ENCODE data around the gene PFKFB2.

Gene PFKFB2

DNA sequence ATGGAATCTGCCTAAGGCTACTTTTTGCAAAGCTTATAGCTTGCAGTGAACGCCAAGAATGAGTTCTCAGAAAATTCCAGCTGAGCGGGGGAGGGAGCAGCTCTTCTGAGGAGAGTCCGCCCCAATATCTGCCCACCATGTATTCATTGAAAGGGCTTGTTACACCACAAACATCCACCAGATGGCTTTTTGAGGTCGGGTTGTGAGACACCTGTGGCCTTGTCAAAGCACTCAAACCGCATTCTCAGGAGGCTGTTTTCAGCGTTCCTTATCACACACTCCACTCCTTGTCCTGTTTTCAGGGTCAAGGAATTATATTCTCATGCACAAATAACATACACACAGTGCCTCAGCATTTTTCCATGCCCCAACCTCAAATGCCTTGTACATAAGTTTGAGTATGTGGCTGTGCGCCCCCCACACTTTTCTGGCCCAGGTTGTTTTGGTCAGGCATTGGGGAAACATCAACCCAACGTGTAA is 31.7 kb downstream of the PFKFB2 start:
- Histone ChIP-seq H3K9me3 (ENCODE audit: control insufficient read depth, low read depth, low read length) (no peaks in the 10 kb centered on the region), H3K27ac (ENCODE audit: low read length) (no peak overlapping the region), H3K4me3 (ENCODE audit: low read length) (no peak overlapping the region), H3K27me3 (ENCODE audit: control insufficient read depth, insufficient read depth, low read length) (no peaks in the 10 kb centered on the region), H3K36me3 (ENCODE audit: control insufficient read depth, low read depth, low read length) (no peaks in the 10 kb centered on the region), H3K4me1 (ENCODE audit: control insufficient read depth, low read depth, low read length) (no peaks in the 10 kb centered on the region), H3K9ac (ENCODE audit: low read length) (no peak overlapping the region)

DNA sequence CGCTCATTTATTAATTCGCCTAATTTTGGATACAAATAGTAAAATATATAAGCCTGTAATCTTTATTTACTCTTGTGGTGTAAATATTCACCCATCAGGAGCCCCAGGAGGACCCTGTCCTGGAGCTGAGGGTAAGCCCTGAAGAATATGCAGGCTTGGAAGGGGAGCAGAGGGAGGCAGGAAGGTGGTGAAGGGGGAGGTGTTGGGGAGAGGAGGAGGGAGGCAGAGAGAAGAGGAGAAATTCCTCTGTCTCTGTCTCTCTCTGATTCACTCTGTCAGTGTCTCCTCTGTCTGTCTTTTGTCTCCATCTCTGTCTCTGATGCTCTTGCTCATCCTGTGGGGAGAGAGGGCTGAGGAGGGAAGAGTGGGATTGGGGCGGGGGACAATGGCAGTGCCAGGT is 32.8 kb downstream of the PFKFB2 start:
- Histone ChIP-seq H3K27ac (ENCODE audit: low read length) (no peak overlapping the region), H3K9me3 (ENCODE audit: control insufficient read depth, low read depth, low read length) (no peaks in the 10 kb centered on the region), H3K36me3 (ENCODE audit: control insufficient read depth, low read depth, low read length) (no peaks in the 10 kb centered on the region), H3K4me3 (ENCODE audit: low read length) (no peak overlapping the region), H3K4me1 (ENCODE audit: control insufficient read depth, low read depth, low read length) (no peaks in the 10 kb centered on the region), H3K27me3 (ENCODE audit: control insufficient read depth, insufficient read depth, low read length) (no peaks in the 10 kb centered on the region), H3K9ac (ENCODE audit: low read length) (no peak overlapping the region)

DNA sequence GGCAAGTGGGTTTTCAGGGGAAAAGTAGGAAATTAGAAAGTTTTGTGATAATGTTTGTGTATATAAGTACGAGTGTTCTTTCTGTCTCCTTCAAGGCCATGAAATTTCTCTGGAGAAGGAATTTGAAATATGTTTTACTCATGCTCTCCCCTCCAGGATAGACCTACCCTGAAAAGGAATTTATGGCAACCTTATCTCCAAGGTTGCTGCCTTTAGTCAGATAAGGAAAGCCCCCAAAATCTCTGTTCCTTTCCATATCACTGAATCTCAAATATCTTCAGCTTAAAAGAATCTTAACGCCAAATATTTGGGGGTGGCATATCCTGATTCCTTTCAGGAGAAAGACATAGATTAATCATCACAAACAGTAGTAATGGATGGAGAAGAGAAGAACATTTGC is 35.1 kb downstream of the PFKFB2 start:
- H3K9me3 ChIP-seq (ENCODE audit: control insufficient read depth, low read depth, low read length), result no peaks in the 10 kb centered on the region
- no peaks in the 10 kb centered on the region for H3K27me3 ChIP-seq (ENCODE audit: control insufficient read depth, insufficient read depth, low read length)
- H3K27ac ChIP-seq (ENCODE audit: low read length), result no peak overlapping the region
- no peak overlapping the region for H3K4me3 ChIP-seq (ENCODE audit: low read length)
- no peaks in the 10 kb centered on the region for H3K36me3 ChIP-seq (ENCODE audit: control insufficient read depth, low read depth, low read length)
- no peak overlapping the region for H3K9ac ChIP-seq (ENCODE audit: low read length)
- H3K4me1 ChIP-seq (ENCODE audit: control insufficient read depth, low read depth, low read length), result no peaks in the 10 kb centered on the region

DNA sequence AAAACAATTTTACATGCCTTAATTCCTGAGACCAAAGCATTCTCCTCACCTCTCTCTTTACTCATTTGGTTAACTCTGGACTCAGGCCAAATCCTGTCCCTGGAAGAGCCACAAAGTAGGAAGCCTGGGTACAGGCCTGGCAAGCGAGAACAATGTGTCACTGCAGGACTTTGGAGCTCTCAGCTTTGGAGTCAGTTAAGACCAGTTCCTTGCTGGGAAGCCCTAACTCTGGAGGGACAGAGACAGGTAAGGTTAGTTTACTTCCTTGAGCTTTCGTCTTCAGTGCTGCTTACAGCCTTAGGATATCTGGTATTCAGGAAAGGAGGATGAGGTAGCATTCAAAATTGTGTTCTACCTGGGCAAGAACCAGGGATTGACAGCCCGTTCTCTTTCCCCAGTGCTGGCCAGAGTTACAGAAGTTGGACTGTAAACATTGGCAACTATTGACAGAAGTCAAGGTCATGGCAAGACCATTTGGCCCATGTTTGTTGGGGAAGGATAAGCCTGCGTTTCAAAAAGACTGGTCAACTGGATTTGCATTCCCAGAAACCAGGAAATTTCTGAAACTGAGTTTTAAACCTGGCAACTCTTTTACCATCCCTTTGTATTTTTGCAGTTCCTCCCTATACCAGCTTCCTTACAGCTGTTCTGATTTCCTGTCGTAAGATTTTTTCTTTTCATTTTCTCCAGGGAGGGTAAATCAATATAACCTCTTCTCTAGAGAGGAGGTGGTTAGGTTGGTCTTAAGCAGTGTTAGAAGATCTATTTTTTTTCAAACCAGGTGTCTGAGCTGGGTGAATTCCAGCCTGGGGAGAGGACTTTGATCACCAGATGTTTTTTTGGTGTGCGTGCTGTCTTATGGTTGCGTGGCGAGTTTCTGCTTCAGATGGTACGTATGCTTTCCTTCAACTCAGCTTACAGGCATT is 35.9 kb downstream of the PFKFB2 start, which contains the start of gene C4BPB:
TSS of gene C4BPB (plus strand) at position 160 of the 926 bp plus-strand sequence. CDS start at position 832, 672 bp downstream.
- Histone ChIP-seq H3K27ac (ENCODE audit: low read length) (no peak within 1 kb of the TSS), H3K4me3 (ENCODE audit: low read length) (no peak within 1 kb of the TSS), H3K9ac (ENCODE audit: low read length) (no peak within 1 kb of the TSS)

DNA sequence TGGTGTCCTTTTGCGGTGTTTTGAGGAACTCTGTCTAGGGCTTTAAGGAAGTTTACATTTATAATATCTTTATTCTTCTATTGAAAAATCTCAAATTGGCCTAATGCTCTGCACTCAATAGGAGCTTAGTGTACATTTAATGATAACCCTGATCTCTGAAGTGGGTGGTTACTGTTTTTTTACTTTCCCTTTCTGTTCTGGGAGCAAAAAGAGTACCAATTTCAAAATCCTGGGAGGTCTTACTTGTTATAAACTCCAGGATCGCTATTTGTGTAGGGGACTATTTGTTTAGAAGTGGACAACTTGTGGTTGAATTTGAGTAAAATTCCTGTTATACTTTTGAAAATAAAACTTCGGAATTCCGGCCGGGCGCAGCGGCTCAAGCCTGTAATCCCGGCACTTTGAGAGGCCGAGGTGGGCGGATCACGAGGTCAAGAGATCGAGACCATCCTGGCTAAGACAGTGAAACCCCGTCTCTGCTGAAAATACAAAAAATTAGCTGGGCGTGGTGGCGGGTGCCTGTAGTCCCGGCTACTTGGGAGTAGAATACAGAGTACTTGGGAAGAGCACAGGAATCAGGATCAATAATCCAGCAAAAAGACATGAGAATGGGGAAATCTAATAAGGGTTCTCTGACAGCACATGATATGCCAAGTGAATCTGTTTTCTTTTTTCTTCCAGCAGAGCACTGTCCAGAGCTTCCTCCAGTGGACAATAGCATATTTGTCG is 36.7 kb downstream of the PFKFB2 start:
- Histone ChIP-seq H3K27me3 (ENCODE audit: control insufficient read depth, insufficient read depth, low read length) (no peaks in the 10 kb centered on the region), H3K27ac (ENCODE audit: low read length) (no peak overlapping the region), H3K4me3 (ENCODE audit: low read length) (no peak overlapping the region), H3K4me1 (ENCODE audit: control insufficient read depth, low read depth, low read length) (no peaks in the 10 kb centered on the region), H3K9me3 (ENCODE audit: control insufficient read depth, low read depth, low read length) (no peaks in the 10 kb centered on the region), H3K36me3 (ENCODE audit: control insufficient read depth, low read depth, low read length) (no peaks in the 10 kb centered on the region), H3K9ac (ENCODE audit: low read length) (no peak overlapping the region)

More for the DNA sequence above, 35.9 kb downstream of the PFKFB2 start, which contains the start of gene C4BPB:
- no peaks in the 10 kb centered on the region for H3K36me3 ChIP-seq (ENCODE audit: control insufficient read depth, low read depth, low read length)
- no peaks in the 10 kb centered on the region for H3K4me1 ChIP-seq (ENCODE audit: control insufficient read depth, low read depth, low read length)
- no peaks in the 10 kb centered on the region for H3K27me3 ChIP-seq (ENCODE audit: control insufficient read depth, insufficient read depth, low read length)
- no peaks in the 10 kb centered on the region for H3K9me3 ChIP-seq (ENCODE audit: control insufficient read depth, low read depth, low read length)

DNA sequence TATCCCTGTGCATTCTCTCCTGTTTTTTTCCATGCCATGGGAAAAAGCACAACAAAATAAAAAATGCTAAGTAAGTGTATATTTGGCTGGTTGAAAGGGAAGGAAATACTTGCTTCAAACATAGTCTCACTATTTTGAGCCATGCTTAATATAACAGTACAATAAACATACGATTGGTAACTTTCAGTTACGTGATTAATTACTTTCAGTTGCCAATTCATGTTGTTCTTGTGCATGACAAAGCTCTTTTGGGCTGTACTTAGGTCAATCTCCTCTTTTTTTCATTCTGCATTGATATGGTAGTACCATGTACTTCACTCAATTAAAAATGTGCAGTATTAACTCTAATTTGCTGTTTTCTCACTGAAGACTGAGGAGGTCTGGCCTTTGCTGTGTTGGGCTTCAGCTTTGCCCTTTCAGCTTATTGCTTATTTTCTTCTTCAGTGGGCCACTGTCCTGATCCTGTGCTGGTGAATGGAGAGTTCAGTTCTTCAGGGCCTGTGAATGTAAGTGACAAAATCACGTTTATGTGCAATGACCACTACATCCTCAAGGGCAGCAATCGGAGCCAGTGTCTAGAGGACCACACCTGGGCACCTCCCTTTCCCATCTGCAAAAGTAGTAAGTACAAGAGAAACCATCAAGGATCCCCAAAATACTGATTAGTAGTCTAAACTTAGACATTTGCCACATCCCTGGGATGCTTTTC is 38.3 kb downstream of the PFKFB2 start:
- Histone ChIP-seq H3K9ac (ENCODE audit: low read length) (no peak overlapping the region), H3K27me3 (ENCODE audit: control insufficient read depth, insufficient read depth, low read length) (no peaks in the 10 kb centered on the region), H3K4me3 (ENCODE audit: low read length) (no peak overlapping the region), H3K9me3 (ENCODE audit: control insufficient read depth, low read depth, low read length) (no peaks in the 10 kb centered on the region), H3K4me1 (ENCODE audit: control insufficient read depth, low read depth, low read length) (no peaks in the 10 kb centered on the region), H3K27ac (ENCODE audit: low read length) (no peak overlapping the region), H3K36me3 (ENCODE audit: control insufficient read depth, low read depth, low read length) (no peaks in the 10 kb centered on the region)

DNA sequence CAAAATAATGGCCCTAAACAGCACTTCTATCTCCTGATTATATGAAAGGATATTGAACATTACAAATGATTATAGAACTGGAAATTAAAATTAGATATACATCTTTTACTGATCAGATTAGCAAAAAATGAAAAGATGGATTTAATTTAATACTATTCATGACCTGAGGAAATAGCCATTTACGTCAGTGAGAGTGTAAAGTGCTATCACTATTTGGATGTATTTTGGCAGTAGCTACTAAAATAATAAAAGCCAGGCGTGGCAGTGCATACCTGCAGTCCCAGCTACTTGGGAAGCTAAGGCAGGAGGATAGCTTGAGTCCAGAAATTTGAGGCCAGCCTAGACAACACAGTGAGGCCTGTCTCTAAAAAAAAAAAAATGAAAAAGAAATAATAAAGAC is 40.9 kb downstream of the PFKFB2 start:
- H3K27me3 ChIP-seq (ENCODE audit: control insufficient read depth, insufficient read depth, low read length), result no peaks in the 10 kb centered on the region
- H3K4me3 ChIP-seq (ENCODE audit: low read length), result no peak overlapping the region
- H3K9ac ChIP-seq (ENCODE audit: low read length), result no peak overlapping the region
- H3K36me3 ChIP-seq (ENCODE audit: control insufficient read depth, low read depth, low read length), result no peaks in the 10 kb centered on the region
- no peaks in the 10 kb centered on the region for H3K4me1 ChIP-seq (ENCODE audit: control insufficient read depth, low read depth, low read length)
- H3K9me3 ChIP-seq (ENCODE audit: control insufficient read depth, low read depth, low read length), result no peaks in the 10 kb centered on the region
- H3K27ac ChIP-seq (ENCODE audit: low read length), result no peak overlapping the region

DNA sequence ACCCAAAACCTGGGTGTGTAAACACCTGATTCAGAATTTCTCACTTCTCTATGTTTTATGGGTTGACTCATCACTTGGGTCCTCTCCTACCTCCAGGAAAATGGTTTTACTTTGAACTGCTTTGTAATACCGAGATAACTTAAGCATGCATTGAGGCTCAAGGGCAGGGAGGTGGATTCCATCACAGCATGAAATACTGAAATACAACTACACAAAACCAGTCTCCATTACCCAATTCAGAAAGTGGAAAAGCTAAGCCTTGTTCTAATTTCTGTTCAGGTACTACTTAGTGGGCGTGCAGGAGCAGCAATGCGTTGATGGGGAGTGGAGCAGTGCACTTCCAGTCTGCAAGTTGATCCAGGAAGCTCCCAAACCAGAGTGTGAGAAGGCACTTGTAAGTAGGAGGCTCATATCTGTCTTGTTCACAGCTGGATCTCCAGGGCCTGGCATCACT is 44.8 kb downstream of the PFKFB2 start:
- no peaks in the 10 kb centered on the region for H3K9me3 ChIP-seq (ENCODE audit: control insufficient read depth, low read depth, low read length)
- no peaks in the 10 kb centered on the region for H3K27me3 ChIP-seq (ENCODE audit: control insufficient read depth, insufficient read depth, low read length)
- H3K27ac ChIP-seq (ENCODE audit: low read length), result no peak overlapping the region
- H3K4me3 ChIP-seq (ENCODE audit: low read length), result no peak overlapping the region
- H3K36me3 ChIP-seq (ENCODE audit: control insufficient read depth, low read depth, low read length), result no peaks in the 10 kb centered on the region
- H3K4me1 ChIP-seq (ENCODE audit: control insufficient read depth, low read depth, low read length), result no peaks in the 10 kb centered on the region
- H3K9ac ChIP-seq (ENCODE audit: low read length), result no peak overlapping the region

DNA sequence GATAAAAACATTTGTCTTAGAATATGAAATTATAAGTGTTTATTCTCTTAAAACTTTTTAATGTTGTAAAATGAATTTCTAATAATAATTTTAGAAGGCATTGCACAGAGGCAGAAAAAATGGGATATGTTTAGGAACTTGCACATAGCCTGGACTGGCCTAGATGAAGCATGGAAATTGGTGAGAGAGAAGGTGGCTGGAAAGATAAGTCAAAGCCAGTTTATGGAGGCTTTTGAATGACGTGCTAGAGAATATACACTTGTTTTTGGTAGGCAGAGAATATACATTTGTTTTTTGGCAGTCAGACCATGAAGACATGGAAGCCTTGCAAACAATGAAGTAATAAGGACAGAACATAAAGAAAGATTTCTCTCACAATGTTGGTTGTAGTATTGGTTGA is 48.6 kb downstream of the PFKFB2 start:
- H3K9me3 ChIP-seq (ENCODE audit: control insufficient read depth, low read depth, low read length), result no peaks in the 10 kb centered on the region
- no peak overlapping the region for H3K27ac ChIP-seq (ENCODE audit: low read length)
- no peaks in the 10 kb centered on the region for H3K36me3 ChIP-seq (ENCODE audit: control insufficient read depth, low read depth, low read length)
- H3K27me3 ChIP-seq (ENCODE audit: control insufficient read depth, insufficient read depth, low read length), result no peaks in the 10 kb centered on the region
- no peak overlapping the region for H3K9ac ChIP-seq (ENCODE audit: low read length)
- peaks cover 2% of the 10 kb centered on the region for H3K4me1 ChIP-seq (ENCODE audit: control insufficient read depth, low read depth, low read length)
- no peak overlapping the region for H3K4me3 ChIP-seq (ENCODE audit: low read length)

DNA sequence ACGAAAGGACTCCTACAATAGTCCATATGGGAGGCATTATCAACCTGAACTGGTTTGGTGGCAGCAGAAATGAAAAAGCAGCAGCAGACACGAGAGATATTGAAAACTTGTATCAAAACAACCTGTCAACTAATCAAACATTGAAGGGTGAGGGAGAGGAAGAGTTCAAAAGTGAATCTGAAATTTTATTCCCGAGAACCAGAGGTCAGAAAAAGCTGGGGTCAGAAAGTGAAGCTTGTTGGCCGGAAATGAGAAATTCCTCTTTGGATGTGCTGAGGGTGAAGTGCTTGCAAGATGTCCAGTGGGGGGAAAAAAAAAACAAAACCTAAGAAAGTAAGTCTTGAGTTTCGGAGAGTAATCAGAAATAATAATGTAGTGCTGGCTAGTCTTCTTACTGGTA is 49.1 kb downstream of the PFKFB2 start:
- H3K4me3 ChIP-seq (ENCODE audit: low read length), result no peak overlapping the region
- H3K9me3 ChIP-seq (ENCODE audit: control insufficient read depth, low read depth, low read length), result no peaks in the 10 kb centered on the region
- no peak overlapping the region for H3K9ac ChIP-seq (ENCODE audit: low read length)
- H3K27ac ChIP-seq (ENCODE audit: low read length), result no peak overlapping the region
- H3K4me1 ChIP-seq (ENCODE audit: control insufficient read depth, low read depth, low read length), result peaks cover 3% of the 10 kb centered on the region
- H3K27me3 ChIP-seq (ENCODE audit: control insufficient read depth, insufficient read depth, low read length), result no peaks in the 10 kb centered on the region
- no peaks in the 10 kb centered on the region for H3K36me3 ChIP-seq (ENCODE audit: control insufficient read depth, low read depth, low read length)

DNA sequence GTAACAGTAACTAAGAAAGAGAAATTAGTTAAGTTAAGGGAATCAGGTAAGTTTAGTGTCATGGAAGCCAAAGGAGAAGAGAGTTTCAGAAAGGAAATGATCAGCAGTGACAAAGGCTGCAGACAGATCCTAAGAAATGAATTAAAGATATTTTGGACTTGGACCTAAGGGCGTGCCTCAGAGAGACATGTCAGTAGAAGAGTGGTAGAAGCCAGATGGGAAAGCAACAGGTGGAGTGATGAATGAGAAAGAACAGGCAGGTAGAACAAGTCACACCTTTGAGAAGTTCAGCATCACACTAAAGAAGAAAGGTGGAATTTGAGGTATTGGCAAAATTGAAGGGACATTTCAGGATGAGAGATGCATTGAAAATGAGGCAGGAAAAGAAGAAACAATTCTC is 49.6 kb downstream of the PFKFB2 start:
- Histone ChIP-seq H3K4me1 (ENCODE audit: control insufficient read depth, low read depth, low read length) (peaks cover 3% of the 10 kb centered on the region), H3K4me3 (ENCODE audit: low read length) (no peak overlapping the region), H3K9me3 (ENCODE audit: control insufficient read depth, low read depth, low read length) (no peaks in the 10 kb centered on the region), H3K27me3 (ENCODE audit: control insufficient read depth, insufficient read depth, low read length) (no peaks in the 10 kb centered on the region), H3K36me3 (ENCODE audit: control insufficient read depth, low read depth, low read length) (no peaks in the 10 kb centered on the region), H3K9ac (ENCODE audit: low read length) (no peak overlapping the region), H3K27ac (ENCODE audit: low read length) (no peak overlapping the region)

Data from iPS-18a (cell line).